Measurements from ENCODE around the gene HTT.

- no peak for TF ChIP-seq CTCF (IDR thresholded peaks at IDR 0.05; ENCODE audit: insufficient read depth, low read length)
- TF ChIP-seq REST (IDR thresholded peaks at IDR 0.05; ENCODE audit: insufficient replicate concordance, low read depth): no peak
- no peak for TF ChIP-seq POLR2AphosphoS5 (IDR thresholded peaks at IDR 0.05; ENCODE audit: low read depth)
- TF ChIP-seq GABPA (IDR thresholded peaks at IDR 0.05; ENCODE audit: low read depth): no peak
Observed at GRCh38 chr4:3070709-3071500, 3.6 kb upstream of the HTT start.
